ENCODE results near the gene GPSM1.

The GPSM1 gene

GRCh38 chr9:136303825-136304416, 23.4 kb upstream of the GPSM1 start, which contains the start of gene CCDC187:
TSS of gene CCDC187 (minus strand) at chr9:136304094. CDS start at chr9:136303830, 264 bp downstream.
- Histone ChIP-seq H2AFZ (ENCODE audit: low read depth, low read length) (no peak within 1 kb of the TSS), H3K27me3 (ENCODE audit: insufficient read depth, low read length) (peaks cover 11% of the 10 kb centered on the region), H3K4me3 (ENCODE audit: low read length) (no peak within 1 kb of the TSS), H3K36me3 (ENCODE audit: insufficient read depth, low read length) (no peaks in the 10 kb centered on the region), H3K4me1 (ENCODE audit: insufficient read depth, low read length) (peaks cover 5% of the 10 kb centered on the region), H3K9me3 (ENCODE audit: low read length) (no peaks in the 10 kb centered on the region)

GRCh38 chr9:136304456-136304855, 22.9 kb upstream of the GPSM1 start:
- no peak overlapping the region for H2AFZ ChIP-seq (ENCODE audit: low read depth, low read length)
- peaks cover 5% of the 10 kb centered on the region for H3K4me1 ChIP-seq (ENCODE audit: insufficient read depth, low read length)
- H3K9me3 ChIP-seq (ENCODE audit: low read length): no peaks in the 10 kb centered on the region
- no peaks in the 10 kb centered on the region for H3K36me3 ChIP-seq (ENCODE audit: insufficient read depth, low read length)
- no peak overlapping the region for H3K4me3 ChIP-seq (ENCODE audit: low read length)
- H3K27me3 ChIP-seq (ENCODE audit: insufficient read depth, low read length): peaks cover 6% of the 10 kb centered on the region

- Histone ChIP-seq H3K27me3 (ENCODE audit: insufficient read depth, low read length) (peaks cover 4% of the 10 kb centered on the region), H3K36me3 (ENCODE audit: insufficient read depth, low read length) (no peaks in the 10 kb centered on the region), H3K4me3 (ENCODE audit: low read length) (no peak overlapping the region), H2AFZ (ENCODE audit: low read depth, low read length) (no peak overlapping the region), H3K9me3 (ENCODE audit: low read length) (no peaks in the 10 kb centered on the region), H3K4me1 (ENCODE audit: insufficient read depth, low read length) (peaks cover 5% of the 10 kb centered on the region)
Measured at GRCh38 chr9:136304981-136305380, 22.4 kb upstream of the GPSM1 start.

GRCh38 chr9:136305804-136306203, 21.5 kb upstream of the GPSM1 start:
- Histone ChIP-seq H3K4me3 (ENCODE audit: low read length) (no peak overlapping the region), H3K36me3 (ENCODE audit: insufficient read depth, low read length) (no peaks in the 10 kb centered on the region), H3K4me1 (ENCODE audit: insufficient read depth, low read length) (peaks cover 5% of the 10 kb centered on the region), H2AFZ (ENCODE audit: low read depth, low read length) (no peak overlapping the region), H3K9me3 (ENCODE audit: low read length) (no peaks in the 10 kb centered on the region), H3K27me3 (ENCODE audit: insufficient read depth, low read length) (peaks cover 4% of the 10 kb centered on the region)

GRCh38 chr9:136306211-136307208, 20.8 kb upstream of the GPSM1 start:
- peaks cover 5% of the 10 kb centered on the region for H3K4me1 ChIP-seq (ENCODE audit: insufficient read depth, low read length)
- no peak overlapping the region for H3K4me3 ChIP-seq (ENCODE audit: low read length)
- H2AFZ ChIP-seq (ENCODE audit: low read depth, low read length): no peak overlapping the region
- peaks cover 4% of the 10 kb centered on the region for H3K27me3 ChIP-seq (ENCODE audit: insufficient read depth, low read length)
- no peaks in the 10 kb centered on the region for H3K36me3 ChIP-seq (ENCODE audit: insufficient read depth, low read length)
- no peaks in the 10 kb centered on the region for H3K9me3 ChIP-seq (ENCODE audit: low read length)

- peaks cover 4% of the 10 kb centered on the region for H3K27me3 ChIP-seq (ENCODE audit: insufficient read depth, low read length)
Measured at GRCh38 chr9:136307215-136307750, 20.1 kb upstream of the GPSM1 start.

GRCh38 chr9:136308006-136308701, 19.2 kb upstream of the GPSM1 start:
- Histone ChIP-seq H3K9me3 (ENCODE audit: low read length) (no peaks in the 10 kb centered on the region), H2AFZ (ENCODE audit: low read depth, low read length) (no peak overlapping the region), H3K4me3 (ENCODE audit: low read length) (no peak overlapping the region), H3K27me3 (ENCODE audit: insufficient read depth, low read length) (peaks cover 3% of the 10 kb centered on the region), H3K36me3 (ENCODE audit: insufficient read depth, low read length) (no peaks in the 10 kb centered on the region), H3K4me1 (ENCODE audit: insufficient read depth, low read length) (peaks cover 5% of the 10 kb centered on the region)

More at GRCh38 chr9:136307215-136307750, 20.1 kb upstream of the GPSM1 start:
- H3K36me3 ChIP-seq (ENCODE audit: insufficient read depth, low read length): no peaks in the 10 kb centered on the region
- H3K9me3 ChIP-seq (ENCODE audit: low read length): no peaks in the 10 kb centered on the region
- peaks cover 5% of the 10 kb centered on the region for H3K4me1 ChIP-seq (ENCODE audit: insufficient read depth, low read length)
- H2AFZ ChIP-seq (ENCODE audit: low read depth, low read length): no peak overlapping the region
- no peak overlapping the region for H3K4me3 ChIP-seq (ENCODE audit: low read length)

- no peak overlapping the region for H2AFZ ChIP-seq (ENCODE audit: low read depth, low read length)
- no peaks in the 10 kb centered on the region for H3K36me3 ChIP-seq (ENCODE audit: insufficient read depth, low read length)
- peaks cover 5% of the 10 kb centered on the region for H3K4me1 ChIP-seq (ENCODE audit: insufficient read depth, low read length)
- H3K27me3 ChIP-seq (ENCODE audit: insufficient read depth, low read length): no peaks in the 10 kb centered on the region
- no peaks in the 10 kb centered on the region for H3K9me3 ChIP-seq (ENCODE audit: low read length)
- H3K4me3 ChIP-seq (ENCODE audit: low read length): no peak overlapping the region
Measured at GRCh38 chr9:136308702-136309053, 18.7 kb upstream of the GPSM1 start.

- H3K27me3 ChIP-seq (ENCODE audit: insufficient read depth, low read length): no peaks in the 10 kb centered on the region
- no peak overlapping the region for H3K4me3 ChIP-seq (ENCODE audit: low read length)
- H2AFZ ChIP-seq (ENCODE audit: low read depth, low read length): no peak overlapping the region
- H3K9me3 ChIP-seq (ENCODE audit: low read length): no peaks in the 10 kb centered on the region
- peaks cover 2% of the 10 kb centered on the region for H3K4me1 ChIP-seq (ENCODE audit: insufficient read depth, low read length)
- H3K36me3 ChIP-seq (ENCODE audit: insufficient read depth, low read length): no peaks in the 10 kb centered on the region
Measured at GRCh38 chr9:136309101-136309801, 18.1 kb upstream of the GPSM1 start.

GRCh38 chr9:136309806-136310220, 17.5 kb upstream of the GPSM1 start:
- Histone ChIP-seq H3K4me3 (ENCODE audit: low read length) (no peak overlapping the region), H3K4me1 (ENCODE audit: insufficient read depth, low read length) (no peaks in the 10 kb centered on the region), H3K9me3 (ENCODE audit: low read length) (peaks cover 2% of the 10 kb centered on the region), H2AFZ (ENCODE audit: low read depth, low read length) (no peak overlapping the region), H3K36me3 (ENCODE audit: insufficient read depth, low read length) (no peaks in the 10 kb centered on the region), H3K27me3 (ENCODE audit: insufficient read depth, low read length) (no peaks in the 10 kb centered on the region)

GRCh38 chr9:136310273-136311030, 16.9 kb upstream of the GPSM1 start:
- Histone ChIP-seq H3K36me3 (ENCODE audit: insufficient read depth, low read length) (no peaks in the 10 kb centered on the region), H3K9me3 (ENCODE audit: low read length) (peaks cover 8% of the 10 kb centered on the region), H3K4me3 (ENCODE audit: low read length) (no peak overlapping the region), H3K27me3 (ENCODE audit: insufficient read depth, low read length) (no peaks in the 10 kb centered on the region), H2AFZ (ENCODE audit: low read depth, low read length) (no peak overlapping the region), H3K4me1 (ENCODE audit: insufficient read depth, low read length) (no peaks in the 10 kb centered on the region)
